Fibroblast of pulmonary artery (primary cell): Measurements from ENCODE around the gene MOV10L1.

Experiments used
- DNase-seq: peaks from one replicate; pipeline ENCODE4 v3.0.0-alpha.2; 2010; ENCODE audit warnings: low read depth
- H3K4me3 ChIP-seq: replicated peaks from 2 replicates; pipeline ENCODE4 v1.5.1; 2011; ENCODE audit warnings: low read depth, mild to moderate bottlenecking, control low read depth, low read length, moderate library complexity
- CTCF ChIP-seq: IDR thresholded peaks from 2 replicates; pipeline ENCODE4 v1.5.1; 2011; ENCODE audit warnings: mild to moderate bottlenecking, control low read depth, low read length, inconsistent platforms; ENCODE audit errors: missing control alignments

The MOV10L1 gene

DNA sequence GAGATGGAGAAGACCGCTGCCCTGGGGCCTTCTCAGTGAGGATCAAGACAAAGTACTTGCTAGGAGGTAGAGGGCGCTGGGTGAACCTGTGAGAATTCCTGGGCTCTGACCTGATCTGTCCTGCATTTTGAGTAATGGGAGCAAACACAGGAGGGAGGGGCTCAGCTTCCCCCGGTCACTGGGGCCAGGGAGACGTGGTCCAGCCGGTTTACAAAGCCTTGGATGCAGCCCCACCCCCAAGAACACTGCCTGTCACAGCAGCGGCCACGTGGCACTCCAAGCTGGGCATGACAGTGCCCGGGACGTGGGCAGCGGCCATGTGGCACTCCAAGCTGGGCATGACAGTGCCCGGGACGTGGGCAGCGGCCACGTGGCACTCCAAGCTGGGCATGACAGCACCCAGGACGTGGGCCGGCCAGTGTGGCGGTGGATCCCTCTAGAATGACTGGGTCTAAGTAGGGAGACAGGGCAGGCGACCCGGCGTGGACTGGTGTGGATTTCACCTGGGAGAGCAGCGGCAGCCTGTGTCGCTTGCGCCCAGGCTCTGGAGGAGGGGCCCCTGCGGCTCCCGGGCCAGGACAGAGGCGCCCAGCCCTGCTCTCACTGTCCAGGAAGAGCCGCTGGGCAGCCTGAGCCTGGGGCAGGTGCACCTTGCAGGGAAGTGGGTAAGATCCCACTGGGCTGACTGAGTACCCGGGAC lies 29.2 kb upstream of the MOV10L1 start:
- DNase-seq = no peak
- no peak for TF ChIP-seq CTCF
- no peak overlapping the region for H3K4me3 ChIP-seq

DNA sequence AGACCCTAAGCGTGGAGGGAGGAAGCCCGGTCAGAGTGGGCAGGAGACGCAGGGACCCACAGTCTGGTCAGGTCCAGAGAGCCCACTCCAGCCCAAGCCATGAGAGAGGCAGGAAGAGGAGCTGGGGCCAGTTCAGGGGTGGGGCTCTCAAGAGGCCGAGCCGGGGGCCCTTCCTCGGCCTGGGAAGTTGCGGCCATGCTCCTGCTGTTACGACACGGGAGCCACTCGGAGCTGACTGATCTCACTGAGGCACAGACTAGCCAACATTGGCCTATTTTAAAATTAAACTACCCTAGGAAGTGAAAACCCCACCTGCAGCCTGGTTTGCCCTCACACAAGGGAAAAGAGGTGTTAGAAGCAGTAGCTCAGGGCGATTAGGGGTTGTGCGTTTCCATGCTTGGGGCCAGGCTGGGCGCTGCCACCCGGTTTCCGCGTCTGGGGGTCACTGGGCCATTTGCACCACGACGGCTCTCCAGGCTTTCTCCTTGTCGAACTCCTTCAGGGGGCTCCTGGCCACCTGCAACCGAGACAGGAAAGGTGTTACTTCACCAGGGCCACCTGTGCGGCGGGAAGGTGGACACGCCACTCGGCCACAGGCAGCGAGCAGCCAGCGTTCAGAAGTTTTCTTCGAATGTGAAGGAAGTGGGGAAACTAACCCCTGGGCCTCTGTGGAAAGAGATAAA lies 28.5 kb upstream of the MOV10L1 start:
- TF ChIP-seq CTCF = no peak
- no peak for DNase-seq
- no peak overlapping the region for H3K4me3 ChIP-seq

- no peak for DNase-seq
- H3K4me3 ChIP-seq = no peak overlapping the region
Measured at GRCh38 chr22:50061824-50062355, 27.9 kb upstream of the MOV10L1 start.

DNA sequence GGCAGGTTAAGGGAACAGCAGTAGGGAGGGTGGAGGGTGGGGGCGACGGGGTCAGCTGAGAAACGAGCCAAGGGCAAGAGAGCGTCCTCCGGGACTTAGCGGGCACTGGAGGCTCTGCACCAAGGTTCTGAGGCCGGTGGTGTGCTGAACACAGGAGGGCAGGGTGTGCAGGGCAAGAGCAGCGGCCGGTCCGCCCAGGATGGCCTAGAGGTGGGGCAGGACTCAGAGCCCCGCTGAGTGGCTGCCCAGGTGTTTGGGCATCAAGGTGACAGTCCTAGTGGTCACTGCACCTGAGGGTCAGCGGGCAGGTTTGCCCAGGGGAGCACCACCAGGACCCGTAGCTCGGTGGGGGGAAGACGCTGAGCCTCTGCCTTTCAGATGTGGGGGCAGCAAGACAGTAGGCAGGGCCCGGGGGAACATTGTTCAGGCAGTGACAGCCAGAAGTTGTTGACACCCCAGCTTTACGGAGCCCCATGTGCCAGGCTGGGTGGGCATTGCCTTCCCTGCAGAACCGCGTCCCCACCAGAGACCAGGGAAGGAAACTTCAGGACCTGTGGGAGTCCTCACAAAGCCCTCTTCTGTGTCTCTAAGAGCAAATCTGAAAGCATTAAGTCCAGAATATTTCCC lies 27.2 kb upstream of the MOV10L1 start:
- no peak for TF ChIP-seq CTCF
- H3K4me3 ChIP-seq = no peak overlapping the region
- no peak for DNase-seq

More at GRCh38 chr22:50061824-50062355, 27.9 kb upstream of the MOV10L1 start:
- TF ChIP-seq CTCF = no peak

GRCh38 chr22:50063589-50064393 lies 26.0 kb upstream of the MOV10L1 start:
- DNase-seq = no peak
- H3K4me3 ChIP-seq = no peak overlapping the region
- no peak for TF ChIP-seq CTCF

DNA sequence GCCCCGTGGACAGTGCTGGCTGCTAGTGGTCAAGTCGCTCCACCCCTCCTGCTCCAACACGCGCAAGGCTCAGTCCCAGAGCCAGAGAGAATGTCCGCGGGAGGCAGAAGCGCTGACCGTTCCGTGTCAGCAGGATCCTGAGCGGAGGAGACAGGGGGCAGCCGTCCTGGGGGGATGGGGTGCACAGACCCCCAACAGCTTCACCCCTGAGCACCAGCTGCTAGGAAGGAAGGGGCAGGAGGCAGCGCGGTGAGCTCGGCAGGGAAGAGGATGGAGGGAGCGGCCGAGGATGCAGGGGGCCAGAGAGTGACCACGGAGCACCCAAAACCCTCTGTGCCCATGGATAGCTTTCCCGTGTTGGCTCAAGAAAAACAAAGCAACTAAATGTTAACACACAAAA lies 25.4 kb upstream of the MOV10L1 start:
- no peak for TF ChIP-seq CTCF

More for the DNA sequence above, 25.4 kb upstream of the MOV10L1 start:
- DNase-seq = no peak
- H3K4me3 ChIP-seq = no peak overlapping the region
